SK-N-SH treated with all-trans-retinoic acid at 6 μM for 48 hours (cell line): ENCODE measurements around the gene OR13A1.
"Not testable (repeated sequence)": the region's sequence is repeated elsewhere in the genome, so short reads cannot be mapped to it uniquely, and the experiment has no call there.

Source experiments
- ATAC-seq: fragments of 200-7000 bp; cut with Tn5 transposase; 3 replicates; pipeline ENCODE4 v1.9.1; 2020; ENCODE audit warnings: mild to moderate bottlenecking, moderate library complexity
- ARNTL ChIP-seq: fragments of 450-650 bp; formaldehyde crosslinking; IDR thresholded peaks from 2 replicates; pipeline ENCODE4 v1.5.0; 2020; ENCODE audit warnings: low read depth, mild to moderate bottlenecking, moderate library complexity, borderline replicate concordance
- BACH2 ChIP-seq: fragments of 250-450 bp; sonication (Bioruptor Pico); IDR thresholded peaks from 2 replicates; pipeline ENCODE4 v1.9.0; 2021; ENCODE audit warnings: mild to moderate bottlenecking, borderline replicate concordance
- CREB5 ChIP-seq: fragments of 250-450 bp; sonication (Bioruptor Pico); IDR thresholded peaks from 2 replicates; pipeline ENCODE4 v1.5.1; 2020; ENCODE audit warnings: low read depth, mild to moderate bottlenecking, moderate library complexity
- CSDC2 ChIP-seq: fragments of 250-450 bp; sonication (Bioruptor Pico); IDR thresholded peaks from 2 replicates; pipeline ENCODE4 v1.5.0; 2020; ENCODE audit warnings: mild to moderate bottlenecking, moderate library complexity
- CSRNP3 ChIP-seq: fragments of 250-450 bp; sonication (Bioruptor Pico); IDR thresholded peaks from 2 replicates; pipeline ENCODE4 v1.5.1; 2021; ENCODE audit warnings: mild to moderate bottlenecking, moderate library complexity
- GLIS3 ChIP-seq: fragments of 250-450 bp; sonication (Bioruptor Pico); IDR thresholded peaks from 2 replicates; pipeline ENCODE4 v1.5.0; 2020; ENCODE audit warnings: mild to moderate bottlenecking, moderate library complexity
- ISL1 ChIP-seq: fragments of 250-450 bp; sonication (Bioruptor Pico); IDR thresholded peaks from 2 replicates; pipeline ENCODE4 v2.1.2; 2022; ENCODE audit warnings: mild to moderate bottlenecking, moderate library complexity
- OSR1 ChIP-seq: fragments of 250-450 bp; sonication (Bioruptor Pico); IDR thresholded peaks from 2 replicates; pipeline ENCODE4 v1.8.0; 2022; ENCODE audit warnings: moderate library complexity, mild to moderate bottlenecking, inconsistent platforms
- PATZ1 ChIP-seq: fragments of 250-450 bp; sonication (Bioruptor Pico); IDR thresholded peaks from 2 replicates; pipeline ENCODE4 v1.8.0; 2020; ENCODE audit warnings: mild to moderate bottlenecking, moderate library complexity, borderline replicate concordance
- PPARA ChIP-seq: fragments of 250-450 bp; sonication (Bioruptor Pico); IDR thresholded peaks from 2 replicates; pipeline ENCODE4 v1.5.0; 2020; ENCODE audit warnings: mild to moderate bottlenecking, borderline replicate concordance
- RARB ChIP-seq: fragments of 250-450 bp; sonication (Bioruptor Pico); IDR thresholded peaks from 2 replicates; pipeline ENCODE4 v1.8.0; 2021; ENCODE audit warnings: mild to moderate bottlenecking, moderate library complexity
- TCF4 ChIP-seq: fragments of 250-450 bp; sonication (Bioruptor Pico); IDR thresholded peaks from 2 replicates; pipeline ENCODE4 v1.8.0; 2021; ENCODE audit warnings: mild to moderate bottlenecking, moderate library complexity, borderline replicate concordance
- TOX ChIP-seq: fragments of 250-450 bp; sonication (Bioruptor Pico); IDR thresholded peaks from 2 replicates; pipeline ENCODE4 v1.8.0; 2021; ENCODE audit warnings: mild to moderate bottlenecking, moderate library complexity, borderline replicate concordance
- TSHZ2 ChIP-seq: fragments of 250-450 bp; sonication (Bioruptor Pico); IDR thresholded peaks from 2 replicates; pipeline ENCODE4 v1.5.0; 2020; ENCODE audit warnings: mild to moderate bottlenecking, moderate library complexity
- ZC3H10 ChIP-seq: fragments of 250-450 bp; sonication (Bioruptor Pico); IDR thresholded peaks from 2 replicates; pipeline ENCODE4 v1.5.1; 2021; ENCODE audit warnings: mild to moderate bottlenecking, moderate library complexity
- ZNF70 ChIP-seq: fragments of 450-650 bp; formaldehyde crosslinking; IDR thresholded peaks from 2 replicates; pipeline ENCODE4 v1.5.0; 2020; ENCODE audit warnings: mild to moderate bottlenecking, moderate library complexity
- ZNF8 ChIP-seq: fragments of 450-650 bp; formaldehyde crosslinking; IDR thresholded peaks from 2 replicates; pipeline ENCODE4 v1.5.0; 2020; ENCODE audit warnings: mild to moderate bottlenecking, moderate library complexity

OR13A1 gene

GRCh38 chr10:45353186-45353585 is 37.8 kb upstream of the OR13A1 start:
- no peak for TF ChIP-seq ARNTL (CRISPR knock-in tag)
- TF ChIP-seq TCF4 (CRISPR knock-in tag), result no peak
- no peak for TF ChIP-seq ZC3H10 (CRISPR knock-in tag)
- TF ChIP-seq OSR1 (CRISPR knock-in tag), result no peak
- no peak for TF ChIP-seq PPARA (CRISPR knock-in tag)
- TF ChIP-seq CSRNP3, result no peak
- no peak for TF ChIP-seq BACH2 (CRISPR knock-in tag)
- TF ChIP-seq, all 23 proteins: peak for 0
- ATAC-seq, result no peak

- ATAC-seq, result not testable (repeated sequence)
These were observed 32.9 kb upstream of the OR13A1 start for GRCh38 chr10:45348196-45348765.

- not testable (repeated sequence) for ATAC-seq
These were observed 32.1 kb upstream of the OR13A1 start for GRCh38 chr10:45347464-45347863.

GRCh38 chr10:45346652-45347335 is 31.4 kb upstream of the OR13A1 start:
- not testable (repeated sequence) for ATAC-seq

- ATAC-seq, result not testable (repeated sequence)
These were observed 25.0 kb upstream of the OR13A1 start for GRCh38 chr10:45340420-45340819.

- ATAC-seq, result no peak
- no peak for TF ChIP-seq OSR1 (CRISPR knock-in tag)
- no peak for TF ChIP-seq PATZ1
- TF ChIP-seq CREB5 (CRISPR knock-in tag), result no peak
- no peak for TF ChIP-seq ISL1 (CRISPR knock-in tag)
- TF ChIP-seq TSHZ2 (CRISPR knock-in tag), result no peak
- TF ChIP-seq TCF4 (CRISPR knock-in tag), result no peak
- no peak for TF ChIP-seq GLIS3
- no peak for TF ChIP-seq BACH2 (CRISPR knock-in tag)
- no peak for TF ChIP-seq PPARA (CRISPR knock-in tag)
- no peak for TF ChIP-seq TOX (CRISPR knock-in tag)
- no peak for TF ChIP-seq RARB (CRISPR knock-in tag)
- TF ChIP-seq CSDC2 (CRISPR knock-in tag), result no peak
- TF ChIP-seq ZNF70 (CRISPR knock-in tag), result no peak
- no peak for TF ChIP-seq ZNF8 (CRISPR knock-in tag)
These were observed 24.5 kb upstream of the OR13A1 start for GRCh38 chr10:45339894-45340293.

- ATAC-seq, result not testable (repeated sequence)
These were observed 16.4 kb upstream of the OR13A1 start for GRCh38 chr10:45331824-45332223.

GRCh38 chr10:45326864-45327263 is 11.5 kb upstream of the OR13A1 start:
- ATAC-seq, result not testable (repeated sequence)
